T-helper 17 cell (primary cell): ENCODE measurements around the gene PDLIM5. TPM values are rescaled to one million over a fixed set of nuclear protein-coding genes. Genes with fewer than 3 reads are reported as not detected.
"Not testable (repeated sequence)": the region's sequence is repeated elsewhere in the genome, so short reads cannot be mapped to it uniquely, and the experiment has no call there.

Experiments
- ATAC-seq: fragments of 150-1000 bp; cut with Tn5 transposase; 2 replicates; pipeline ENCODE4 v1.10.0; 2021; ENCODE audit warnings: mild to moderate bottlenecking, moderate library complexity
- DNase-seq, 3 donors: peaks; one replicate each; pipeline versions ENCODE4 v3.0.0 to v3.0.0-alpha.2; 2020 to 2021
- H3K9me3 ChIP-seq: one replicate; pipeline ENCODE4 v1.7.0; 2013; ENCODE audit warnings: low read length, mild to moderate bottlenecking; ENCODE audit not compliant: control insufficient read depth, poor library complexity, severe bottlenecking
- H3K27ac Mint-ChIP-seq: one replicate; pipeline ENCODE4 v1.8.0; 2022; ENCODE audit warnings: mild to moderate bottlenecking, moderate library complexity, mixed read lengths
- H3K27me3 Mint-ChIP-seq: one replicate; pipeline ENCODE4 v1.8.0; 2022; ENCODE audit warnings: mixed read lengths
- H3K36me3 Mint-ChIP-seq: one replicate; pipeline ENCODE4 v1.8.0; 2022; ENCODE audit warnings: low read depth, mixed read lengths
- H3K4me1 Mint-ChIP-seq: one replicate; pipeline ENCODE4 v1.8.0; 2022; ENCODE audit warnings: mild to moderate bottlenecking, mixed read lengths
- H3K4me3 Mint-ChIP-seq: one replicate; pipeline ENCODE4 v1.8.0; 2022; ENCODE audit warnings: mild to moderate bottlenecking, moderate library complexity, mixed read lengths
- total RNA-seq, 4 donors: library from RNA in 2 of 4; stranded (reverse) in 2 of 4; gene quantifications; one replicate each; pipeline ENCODE4 v1.2.3 and lab custom pipeline; 2022 to 2026

PDLIM5 gene
- total RNA-seq, 2 donors from 2014 or later, result 25.9 to 37.6 TPM

GRCh38 chr4:94613248-94613647 is 161.5 kb downstream of the PDLIM5 start:
- no peak overlapping the region for H3K4me3 Mint-ChIP-seq
- DNase-seq (no peak), ATAC-seq (no peak)
- peaks cover 3% of the 10 kb centered on the region for H3K36me3 Mint-ChIP-seq
- no peak overlapping the region for H3K27ac Mint-ChIP-seq
- peaks cover 7% of the 10 kb centered on the region for H3K4me1 Mint-ChIP-seq
- no peaks in the 10 kb centered on the region for H3K27me3 Mint-ChIP-seq
- H3K9me3 ChIP-seq, result no peaks in the 10 kb centered on the region

- DNase-seq, result no peak
- ATAC-seq, result no peak
- no peak overlapping the region for H3K4me3 Mint-ChIP-seq
- no peaks in the 10 kb centered on the region for H3K9me3 ChIP-seq
- peaks cover 8% of the 10 kb centered on the region for H3K36me3 Mint-ChIP-seq
- no peaks in the 10 kb centered on the region for H3K27me3 Mint-ChIP-seq
- peaks cover 3% of the 10 kb centered on the region for H3K4me1 Mint-ChIP-seq
- H3K27ac Mint-ChIP-seq, result no peak overlapping the region
Observed at GRCh38 chr4:94615451-94615850, 163.7 kb downstream of the PDLIM5 start.

- H3K9me3 ChIP-seq, result no peaks in the 10 kb centered on the region
- no peak for ATAC-seq
- peaks cover 10% of the 10 kb centered on the region for H3K36me3 Mint-ChIP-seq
- no peak overlapping the region for H3K4me3 Mint-ChIP-seq
- no peak for DNase-seq
- H3K27ac Mint-ChIP-seq, result no peak overlapping the region
- peaks cover under 1% of the 10 kb centered on the region for H3K4me1 Mint-ChIP-seq
- H3K27me3 Mint-ChIP-seq, result no peaks in the 10 kb centered on the region
Observed at GRCh38 chr4:94621491-94622080, 169.8 kb downstream of the PDLIM5 start.

- ATAC-seq (no peak), DNase-seq (no peak)
- H3K4me3 Mint-ChIP-seq, result no peak overlapping the region
- peaks cover 2% of the 10 kb centered on the region for H3K4me1 Mint-ChIP-seq
- no peak overlapping the region for H3K27ac Mint-ChIP-seq
- no peaks in the 10 kb centered on the region for H3K9me3 ChIP-seq
- no peaks in the 10 kb centered on the region for H3K27me3 Mint-ChIP-seq
- peaks cover 10% of the 10 kb centered on the region for H3K36me3 Mint-ChIP-seq
Observed at GRCh38 chr4:94623126-94623911, 171.6 kb downstream of the PDLIM5 start.

- ATAC-seq, result no peak
- no peak overlapping the region for H3K4me3 Mint-ChIP-seq
- peaks cover 2% of the 10 kb centered on the region for H3K4me1 Mint-ChIP-seq
- H3K36me3 Mint-ChIP-seq, result peaks cover 8% of the 10 kb centered on the region
- no peaks in the 10 kb centered on the region for H3K27me3 Mint-ChIP-seq
- no peaks in the 10 kb centered on the region for H3K9me3 ChIP-seq
- H3K27ac Mint-ChIP-seq, result no peak overlapping the region
- no peak for DNase-seq
Observed at GRCh38 chr4:94626942-94627341, 175.2 kb downstream of the PDLIM5 start.

GRCh38 chr4:94629058-94629457 is 177.3 kb downstream of the PDLIM5 start:
- H3K4me3 Mint-ChIP-seq, H3K4me1 Mint-ChIP-seq, H3K9me3 ChIP-seq, H3K27ac Mint-ChIP-seq, ATAC-seq, DNase-seq, H3K36me3 Mint-ChIP-seq, H3K27me3 Mint-ChIP-seq: not testable (repeated sequence)

- no peak overlapping the region for H3K27ac Mint-ChIP-seq
Observed at GRCh38 chr4:94629837-94630236, 178.1 kb downstream of the PDLIM5 start.

GRCh38 chr4:94634271-94634670 is 182.5 kb downstream of the PDLIM5 start:
- no peak overlapping the region for H3K27ac Mint-ChIP-seq
- H3K9me3 ChIP-seq, result no peaks in the 10 kb centered on the region
- DNase-seq, result no peak
- no peak for ATAC-seq
- no peak overlapping the region for H3K4me3 Mint-ChIP-seq
- H3K27me3 Mint-ChIP-seq, result no peaks in the 10 kb centered on the region
- H3K4me1 Mint-ChIP-seq, result peaks cover 2% of the 10 kb centered on the region
- peaks cover 10% of the 10 kb centered on the region for H3K36me3 Mint-ChIP-seq

More at GRCh38 chr4:94629837-94630236, 178.1 kb downstream of the PDLIM5 start:
- H3K9me3 ChIP-seq, result no peaks in the 10 kb centered on the region
- Mint-ChIP-seq H3K27me3 (no peaks in the 10 kb centered on the region), H3K36me3 (peaks cover 4% of the 10 kb centered on the region), H3K4me3 (no peak overlapping the region), H3K4me1 (peaks cover 2% of the 10 kb centered on the region)
- DNase-seq, result no peak
- no peak for ATAC-seq

- no peaks in the 10 kb centered on the region for H3K27me3 Mint-ChIP-seq
- H3K36me3 Mint-ChIP-seq, result peaks cover 9% of the 10 kb centered on the region
- no peak overlapping the region for H3K4me3 Mint-ChIP-seq
- ATAC-seq (no peak), DNase-seq (no peak)
- H3K4me1 Mint-ChIP-seq, result peaks cover 2% of the 10 kb centered on the region
- H3K9me3 ChIP-seq, result no peaks in the 10 kb centered on the region
- H3K27ac Mint-ChIP-seq, result no peak overlapping the region
Observed at GRCh38 chr4:94635177-94635576, 183.4 kb downstream of the PDLIM5 start.

- Mint-ChIP-seq H3K27ac (no peak overlapping the region), H3K27me3 (no peaks in the 10 kb centered on the region), H3K4me3 (no peak overlapping the region), H3K4me1 (peaks cover 2% of the 10 kb centered on the region), H3K36me3 (peaks cover 9% of the 10 kb centered on the region)
- ATAC-seq, result no peak
- no peaks in the 10 kb centered on the region for H3K9me3 ChIP-seq
- DNase-seq, result no peak
Observed at GRCh38 chr4:94636004-94636403, 184.3 kb downstream of the PDLIM5 start.

GRCh38 chr4:94639298-94639697 is 187.6 kb downstream of the PDLIM5 start:
- peaks cover 7% of the 10 kb centered on the region for H3K36me3 Mint-ChIP-seq
- H3K4me1 Mint-ChIP-seq, result peaks cover 2% of the 10 kb centered on the region
- no peaks in the 10 kb centered on the region for H3K27me3 Mint-ChIP-seq
- H3K9me3 ChIP-seq, result no peaks in the 10 kb centered on the region
- H3K27ac Mint-ChIP-seq, result no peak overlapping the region
- no peak overlapping the region for H3K4me3 Mint-ChIP-seq
- ATAC-seq, result no peak
- DNase-seq, result no peak

GRCh38 chr4:94640151-94640550 is 188.4 kb downstream of the PDLIM5 start:
- no peak overlapping the region for H3K27ac Mint-ChIP-seq
- no peak for ATAC-seq
- no peaks in the 10 kb centered on the region for H3K9me3 ChIP-seq
- no peaks in the 10 kb centered on the region for H3K27me3 Mint-ChIP-seq
- H3K4me3 Mint-ChIP-seq, result no peak overlapping the region
- no peak for DNase-seq
- peaks cover 2% of the 10 kb centered on the region for H3K4me1 Mint-ChIP-seq
- H3K36me3 Mint-ChIP-seq, result peaks cover 7% of the 10 kb centered on the region

GRCh38 chr4:94641702-94642560 is 190.2 kb downstream of the PDLIM5 start:
- Mint-ChIP-seq H3K27me3 (no peaks in the 10 kb centered on the region), H3K27ac (no peak overlapping the region), H3K4me3 (no peak overlapping the region), H3K36me3 (peaks cover 8% of the 10 kb centered on the region), H3K4me1 (peaks cover 2% of the 10 kb centered on the region)
- no peak for DNase-seq
- no peaks in the 10 kb centered on the region for H3K9me3 ChIP-seq
- no peak for ATAC-seq
